Activated T-cell treated with anti-CD3 and anti-CD28 coated beads, Interleukin-2, amount 50 U/mL, for 24 hours (primary cell): Measurements from ENCODE around the gene SYNPO2.
"Not testable (repeated sequence)": the region's sequence is repeated elsewhere in the genome, so short reads cannot be mapped to it uniquely, and the experiment has no call there.

Source experiments
- DNase-seq: peaks from one replicate; pipeline ENCODE4 v3.0.0-alpha.2; 2020
- H3K27ac Mint-ChIP-seq: 2 replicates; pipeline ENCODE4 v1.8.0; 2020; ENCODE audit warnings: mild to moderate bottlenecking, mixed read lengths
- H3K27me3 Mint-ChIP-seq: 2 replicates; pipeline ENCODE4 v1.8.0; 2020; ENCODE audit warnings: mixed read lengths
- H3K36me3 Mint-ChIP-seq: 2 replicates; pipeline ENCODE4 v1.8.0; 2020; ENCODE audit warnings: low read depth, mixed read lengths
- H3K4me1 Mint-ChIP-seq: 2 replicates; pipeline ENCODE4 v1.8.0; 2020; ENCODE audit warnings: low read depth, mixed read lengths
- H3K4me3 Mint-ChIP-seq: 2 replicates; pipeline ENCODE4 v1.8.0; 2020; ENCODE audit warnings: mild to moderate bottlenecking, moderate library complexity, mixed read lengths
- H3K9me3 Mint-ChIP-seq: 2 replicates; pipeline ENCODE4 v1.8.0; 2020; ENCODE audit warnings: mixed read lengths

Gene SYNPO2

GRCh38 chr4:119003001-119003400 lies 114.3 kb downstream of the SYNPO2 start:
- not testable (repeated sequence) for H3K27me3 Mint-ChIP-seq, H3K36me3 Mint-ChIP-seq, H3K9me3 Mint-ChIP-seq, H3K4me3 Mint-ChIP-seq, H3K27ac Mint-ChIP-seq, H3K4me1 Mint-ChIP-seq, DNase-seq

GRCh38 chr4:119005928-119006460 lies 117.3 kb downstream of the SYNPO2 start:
- no peaks in the 10 kb centered on the region for H3K9me3 Mint-ChIP-seq

GRCh38 chr4:119008761-119009160 lies 120.1 kb downstream of the SYNPO2 start:
- H3K36me3 Mint-ChIP-seq, result no peaks in the 10 kb centered on the region
- no peak overlapping the region for H3K4me3 Mint-ChIP-seq
- H3K27me3 Mint-ChIP-seq, result no peaks in the 10 kb centered on the region
- H3K27ac Mint-ChIP-seq, result no peak overlapping the region
- H3K4me1 Mint-ChIP-seq, result no peaks in the 10 kb centered on the region
- H3K9me3 Mint-ChIP-seq, result no peaks in the 10 kb centered on the region
- no peak for DNase-seq

More at GRCh38 chr4:119005928-119006460, 117.3 kb downstream of the SYNPO2 start:
- no peaks in the 10 kb centered on the region for H3K36me3 Mint-ChIP-seq
- H3K4me1 Mint-ChIP-seq, result no peaks in the 10 kb centered on the region
- no peak overlapping the region for H3K27ac Mint-ChIP-seq
- H3K4me3 Mint-ChIP-seq, result no peak overlapping the region
- H3K27me3 Mint-ChIP-seq, result peaks cover 3% of the 10 kb centered on the region
- no peak for DNase-seq

GRCh38 chr4:119010221-119010620 lies 121.6 kb downstream of the SYNPO2 start:
- H3K9me3 Mint-ChIP-seq, H3K27me3 Mint-ChIP-seq, H3K4me3 Mint-ChIP-seq, H3K36me3 Mint-ChIP-seq, DNase-seq, H3K4me1 Mint-ChIP-seq, H3K27ac Mint-ChIP-seq: not testable (repeated sequence)

- Mint-ChIP-seq H3K27ac (no peak overlapping the region), H3K4me3 (no peak overlapping the region)
Measured at GRCh38 chr4:119010909-119011606, 122.4 kb downstream of the SYNPO2 start.

GRCh38 chr4:119011607-119011988 lies 122.9 kb downstream of the SYNPO2 start:
- Mint-ChIP-seq H3K9me3 (no peaks in the 10 kb centered on the region), H3K4me3 (no peak overlapping the region), H3K27me3 (peaks cover 2% of the 10 kb centered on the region), H3K4me1 (no peaks in the 10 kb centered on the region), H3K36me3 (no peaks in the 10 kb centered on the region), H3K27ac (no peak overlapping the region)
- DNase-seq, result no peak

More at GRCh38 chr4:119010909-119011606, 122.4 kb downstream of the SYNPO2 start:
- no peak for DNase-seq
- Mint-ChIP-seq H3K9me3 (no peaks in the 10 kb centered on the region), H3K4me1 (no peaks in the 10 kb centered on the region), H3K27me3 (peaks cover 2% of the 10 kb centered on the region), H3K36me3 (no peaks in the 10 kb centered on the region)

- H3K4me3 Mint-ChIP-seq, result no peak overlapping the region
- DNase-seq, result no peak
- H3K27ac Mint-ChIP-seq, result no peak overlapping the region
- no peaks in the 10 kb centered on the region for H3K4me1 Mint-ChIP-seq
- peaks cover 4% of the 10 kb centered on the region for H3K9me3 Mint-ChIP-seq
- H3K27me3 Mint-ChIP-seq, result peaks cover 22% of the 10 kb centered on the region
- H3K36me3 Mint-ChIP-seq, result no peaks in the 10 kb centered on the region
Measured at GRCh38 chr4:119014658-119015057, 126.0 kb downstream of the SYNPO2 start.

GRCh38 chr4:119016636-119017035 lies 128.0 kb downstream of the SYNPO2 start:
- H3K27ac Mint-ChIP-seq, result no peak overlapping the region
- peaks cover 4% of the 10 kb centered on the region for H3K9me3 Mint-ChIP-seq
- no peaks in the 10 kb centered on the region for H3K36me3 Mint-ChIP-seq
- H3K4me1 Mint-ChIP-seq, result no peaks in the 10 kb centered on the region
- peaks cover 22% of the 10 kb centered on the region for H3K27me3 Mint-ChIP-seq
- no peak overlapping the region for H3K4me3 Mint-ChIP-seq
- DNase-seq, result no peak

- Mint-ChIP-seq H3K4me1 (no peaks in the 10 kb centered on the region), H3K4me3 (no peak overlapping the region), H3K27ac (no peak overlapping the region), H3K9me3 (peaks cover 4% of the 10 kb centered on the region), H3K36me3 (no peaks in the 10 kb centered on the region), H3K27me3 (peaks cover 22% of the 10 kb centered on the region)
- no peak for DNase-seq
Measured at GRCh38 chr4:119017636-119018035, 129.0 kb downstream of the SYNPO2 start.

GRCh38 chr4:119020158-119020557 lies 131.5 kb downstream of the SYNPO2 start:
- Mint-ChIP-seq H3K9me3 (peaks cover 4% of the 10 kb centered on the region), H3K36me3 (no peaks in the 10 kb centered on the region), H3K27ac (no peak overlapping the region), H3K4me3 (no peak overlapping the region), H3K4me1 (no peaks in the 10 kb centered on the region), H3K27me3 (peaks cover 22% of the 10 kb centered on the region)
- DNase-seq, result no peak

- not testable (repeated sequence) for H3K36me3 Mint-ChIP-seq
Measured at GRCh38 chr4:119022520-119022919, 133.9 kb downstream of the SYNPO2 start.

GRCh38 chr4:119024102-119024501 lies 135.4 kb downstream of the SYNPO2 start:
- Mint-ChIP-seq H3K27me3 (peaks cover 3% of the 10 kb centered on the region), H3K27ac (no peak overlapping the region), H3K4me3 (no peak overlapping the region), H3K9me3 (no peaks in the 10 kb centered on the region), H3K4me1 (no peaks in the 10 kb centered on the region), H3K36me3 (no peaks in the 10 kb centered on the region)
- DNase-seq, result no peak

More at GRCh38 chr4:119022520-119022919, 133.9 kb downstream of the SYNPO2 start:
- not testable (repeated sequence) for H3K27ac Mint-ChIP-seq, H3K4me3 Mint-ChIP-seq, DNase-seq, H3K9me3 Mint-ChIP-seq, H3K4me1 Mint-ChIP-seq
- peaks cover 16% of the 10 kb centered on the region for H3K27me3 Mint-ChIP-seq

- H3K9me3 Mint-ChIP-seq, result no peaks in the 10 kb centered on the region
- no peaks in the 10 kb centered on the region for H3K4me1 Mint-ChIP-seq
- H3K36me3 Mint-ChIP-seq, result no peaks in the 10 kb centered on the region
- H3K4me3 Mint-ChIP-seq, result no peak overlapping the region
- DNase-seq, result no peak
- no peak overlapping the region for H3K27ac Mint-ChIP-seq
- peaks cover 3% of the 10 kb centered on the region for H3K27me3 Mint-ChIP-seq
Measured at GRCh38 chr4:119025420-119025819, 136.8 kb downstream of the SYNPO2 start.

- H3K27me3 Mint-ChIP-seq, result peaks cover 3% of the 10 kb centered on the region
- H3K9me3 Mint-ChIP-seq, result no peaks in the 10 kb centered on the region
- no peak overlapping the region for H3K4me3 Mint-ChIP-seq
- DNase-seq, result no peak
- H3K4me1 Mint-ChIP-seq, result no peaks in the 10 kb centered on the region
- no peak overlapping the region for H3K27ac Mint-ChIP-seq
- no peaks in the 10 kb centered on the region for H3K36me3 Mint-ChIP-seq
Measured at GRCh38 chr4:119025916-119026661, 137.4 kb downstream of the SYNPO2 start.
